LoVo (cell line): Measurements from ENCODE around the gene RMI1.
"Not testable (repeated sequence)": the region's sequence is repeated elsewhere in the genome, so short reads cannot be mapped to it uniquely, and the experiment has no call there.

Experiments
- DNase-seq: peaks from one replicate; pipeline ENCODE4 v3.0.0-alpha.2; 2016; ENCODE audit warnings: low spot score

The RMI1 gene

GRCh38 chr9:84007662-84008061 is 27.1 kb downstream of the RMI1 start:
- no peak for DNase-seq

GRCh38 chr9:84024041-84024575 is 43.5 kb downstream of the RMI1 start:
- no peak for DNase-seq

- DNase-seq, result no peak
These were observed 46.6 kb downstream of the RMI1 start for GRCh38 chr9:84027201-84027600.

GRCh38 chr9:84031534-84031933 is 50.9 kb downstream of the RMI1 start:
- DNase-seq, result no peak

- DNase-seq, result not testable (repeated sequence)
These were observed 61.3 kb downstream of the RMI1 start for GRCh38 chr9:84041857-84042256.

GRCh38 chr9:84045481-84046097 is 65.0 kb downstream of the RMI1 start:
- DNase-seq, result no peak
